Measurements from ENCODE around the gene HLCS. TPM values are rescaled to one million over a fixed set of nuclear protein-coding genes. Genes with fewer than 3 reads are reported as not detected.

HLCS gene
- total and polyA plus RNA-seq, 2 of the 4 experiments (the other 2 are of a cell fraction) = 10.6 to 21.0 TPM

DNA sequence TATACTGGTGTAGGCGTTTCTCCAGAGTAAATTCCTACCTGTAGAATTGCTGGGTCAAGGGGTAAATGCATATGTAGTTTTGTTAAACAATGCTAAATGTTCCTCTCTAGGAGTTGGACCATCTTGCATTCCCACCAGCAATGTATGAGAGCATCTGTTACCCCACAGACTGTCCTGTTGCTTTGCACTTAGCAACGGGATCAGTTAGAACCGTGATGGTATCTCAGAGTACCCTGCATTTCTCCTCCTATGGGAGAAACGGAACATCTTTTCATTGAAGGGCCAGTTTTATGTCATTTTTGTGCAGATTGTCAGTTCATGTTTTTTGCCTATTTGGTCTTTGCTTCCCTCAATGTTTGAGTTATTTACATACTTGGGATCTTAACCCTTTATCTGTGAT, 22.1 kb upstream of the HLCS start:
- Histone ChIP-seq H2AFZ (replicated peaks; ENCODE audit: low read length, poor library complexity) (no peak overlapping the region), H3K14ac (replicated peaks; ENCODE audit: low read depth, low read length) (no peak overlapping the region), H3K4me1 (ENCODE audit: control insufficient read depth, insufficient read depth, low read length) (peaks cover 6% of the 10 kb centered on the region; the same call in 1 of the 2 replicates), H2BK5ac (ENCODE audit: low read depth, low read length, poor library complexity, severe bottlenecking) (peak overlapping the region; percentile 28), H2BK15ac (ENCODE audit: low read depth, low read length) (no peak overlapping the region), H2AK5ac (ENCODE audit: low read depth, low read length) (no peak overlapping the region), H3K27me3 (ENCODE audit: control insufficient read depth, insufficient read depth, low read length) (no peaks in the 10 kb centered on the region), H3K56ac (ENCODE audit: extremely low read depth, insufficient read depth, low read length) (no peak overlapping the region), H2BK20ac (ENCODE audit: low read depth, low read length) (no peak overlapping the region), H3K79me1 (ENCODE audit: low read depth in 1 of 2, low read length in 2 of 2) (peaks cover 0 to 8% of the 10 kb centered on the region in 2 experiments; a peak in 1 of 4 replicates), H4K20me1 (ENCODE audit: insufficient read depth, low read length) (no peaks in the 10 kb centered on the region), H4K91ac (ENCODE audit: insufficient read depth, low read depth, low read length) (no peak overlapping the region), H3K4ac (ENCODE audit: low read depth, low read length) (no peak overlapping the region), H2BK120ac (ENCODE audit: low read depth, low read length) (no peak overlapping the region), H4K8ac (ENCODE audit: low read depth in 2 of 2, low read length in 2 of 2) (peak overlapping the region in 1 of 2 experiments; percentile 24; a peak in 1 of 4 replicates), H3K4me3 (ENCODE audit: insufficient read depth, low read depth, low read length) (no peak overlapping the region), H2AK9ac (replicated peaks; ENCODE audit: low read depth, low read length, poor library complexity) (no peak overlapping the region), H3K9me3 (ENCODE audit: control insufficient read depth, insufficient read depth, low read length) (no peaks in the 10 kb centered on the region), H3K9me1 (ENCODE audit: insufficient read depth, low read length) (0 out of 2 replicates have a peak, but pooled peaks cover 7% of the 10 kb centered on the region), H3K4me2 (ENCODE audit: low read depth, low read length) (no peak overlapping the region), H3K23ac (ENCODE audit: low read depth, low read length) (no peak overlapping the region; the same call in 1 of the 2 replicates), H3K36me3 (ENCODE audit: control insufficient read depth, insufficient read depth, low read length) (no peaks in the 10 kb centered on the region), H3K9ac (ENCODE audit: low read depth, low read length) (no peak overlapping the region), H4K5ac (ENCODE audit: low read depth, low read length) (no peak overlapping the region), H3K27ac (ENCODE audit: insufficient read depth, low read length) (no peak overlapping the region), H3K18ac (ENCODE audit: low read depth, low read length) (no peak overlapping the region)
- ChIA-PET CTCF (no interaction called here), POLR2A (ENCODE audit: unreplicated experiment) (no interaction called here)
- intact Hi-C loops (cut with micrococcal nuclease) (loop anchor here (2.0 kb wide), 1 partner anchor 84 kb away; the partner anchor contains the start of genes PIGP and TTC3), in situ Hi-C loops (cut with MboI; ENCODE audit: low sequenced_read_pairs) (no loop called here), dilution Hi-C loops (cut with HindIII; ENCODE audit: low sequenced_read_pairs, unreplicated experiment) (no loop called here)
- ATAC-seq (ENCODE audit: low read depth) (no peak), DNase-seq (no peak)
- no peak for TF ChIP-seq MAFK (IDR thresholded peaks at IDR 0.05; ENCODE audit: low read depth, low read length)
- TF ChIP-seq ELK1 (IDR thresholded peaks at IDR 0.05; ENCODE audit: borderline replicate concordance, low read depth, low read length) = no peak
- no peak for TF ChIP-seq FOS (IDR thresholded peaks at IDR 0.05; ENCODE audit: low read depth, low read length)
- no peak for TF ChIP-seq SMC3 (IDR thresholded peaks at IDR 0.05; ENCODE audit: low read depth, low read length)
- no peak for TF ChIP-seq CHD1 (IDR thresholded peaks at IDR 0.05; ENCODE audit: low read depth, low read length)
- no peak for TF ChIP-seq MXI1 (IDR thresholded peaks at IDR 0.05; ENCODE audit: borderline replicate concordance, low read depth, low read length)
- TF ChIP-seq CTCF (conservative IDR thresholded peaks at IDR 0.05; ENCODE audit: low read depth, low read length) = no peak
- no peak for TF ChIP-seq CEBPB (IDR thresholded peaks at IDR 0.05; ENCODE audit: low read depth, low read length)
- TF ChIP-seq RCOR1 (IDR thresholded peaks at IDR 0.05; ENCODE audit: insufficient replicate concordance, low read length) = no peak
- TF ChIP-seq, protein P1, sequence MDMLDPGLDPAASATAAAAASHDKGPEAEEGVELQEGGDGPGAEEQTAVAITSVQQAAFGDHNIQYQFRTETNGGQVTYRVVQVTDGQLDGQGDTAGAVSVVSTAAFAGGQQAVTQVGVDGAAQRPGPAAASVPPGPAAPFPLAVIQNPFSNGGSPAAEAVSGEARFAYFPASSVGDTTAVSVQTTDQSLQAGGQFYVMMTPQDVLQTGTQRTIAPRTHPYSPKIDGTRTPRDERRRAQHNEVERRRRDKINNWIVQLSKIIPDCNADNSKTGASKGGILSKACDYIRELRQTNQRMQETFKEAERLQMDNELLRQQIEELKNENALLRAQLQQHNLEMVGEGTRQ (IDR thresholded peaks at IDR 0.05; ENCODE audit: low read depth, low read length) = no peak
- TF ChIP-seq POLR2A (IDR thresholded peaks at IDR 0.05; ENCODE audit: low read depth, low read length) = no peak
- TF ChIP-seq BHLHE40 (IDR thresholded peaks at IDR 0.05; ENCODE audit: low read depth, low read length) = no peak
- TF ChIP-seq RFX5 (IDR thresholded peaks at IDR 0.05; ENCODE audit: low read depth, low read length) = no peak
- TF ChIP-seq MAZ (IDR thresholded peaks at IDR 0.05; ENCODE audit: borderline replicate concordance, low read depth, low read length) = no peak
- TF ChIP-seq RAD21 (IDR thresholded peaks at IDR 0.05; ENCODE audit: low read length) = no peak
- no peak for TF ChIP-seq NFE2L2 (IDR thresholded peaks at IDR 0.05; ENCODE audit: low read depth, low read length)
- WGBS, 2 experiments (ENCODE audit: extremely low coverage in 2 of 2, insufficient read length in 1 of 2) = no CpG with 5 or more reads among the region's 4 CpGs
- no TSS peak for BruUV-seq (replicated peaks)

All from IMR-90 (cell line).